Activated CD4-positive, alpha-beta T cell treated with anti-CD3 and anti-CD28 coated beads, Interleukin-2, Interleukin-6, amounts not matched to agents 100 ng/mL and 50 ng/mL, durations not matched to agents 16 hours and 8 hours (primary cell): ENCODE results near the gene PCSK9.
"Not testable (repeated sequence)": the region's sequence is repeated elsewhere in the genome, so short reads cannot be mapped to it uniquely, and the experiment has no call there.

Source experiments
- DNase-seq: peaks from one replicate; pipeline ENCODE4 v3.0.0-alpha.2; 2020

The PCSK9 gene

GRCh38 chr1:55081905-55082296 is 42.6 kb downstream of the PCSK9 start:
- no peak for DNase-seq

GRCh38 chr1:55084257-55084656 is 44.9 kb downstream of the PCSK9 start:
- no peak for DNase-seq

DNA sequence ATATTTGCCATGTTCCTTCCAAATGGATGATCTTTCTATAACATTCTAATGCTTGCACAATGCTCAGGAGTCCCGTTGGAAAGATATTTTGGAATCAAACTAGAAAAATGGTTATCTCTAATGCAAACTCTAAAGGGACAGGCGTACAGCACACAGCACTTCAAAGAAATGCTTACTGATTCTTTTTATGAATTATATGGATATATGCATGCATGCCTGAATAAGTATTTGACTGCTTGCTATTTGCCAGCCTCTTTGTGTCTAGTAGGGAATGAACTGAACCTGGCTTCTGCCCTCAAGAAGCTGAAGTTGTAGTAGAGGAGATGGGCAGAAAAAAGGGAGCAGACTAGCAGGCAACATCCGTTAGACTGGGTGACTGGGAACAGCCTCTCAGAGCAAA is 48.1 kb downstream of the PCSK9 start:
- no peak for DNase-seq

GRCh38 chr1:55088413-55088812 is 49.1 kb downstream of the PCSK9 start:
- DNase-seq: peak; percentile 22

DNA sequence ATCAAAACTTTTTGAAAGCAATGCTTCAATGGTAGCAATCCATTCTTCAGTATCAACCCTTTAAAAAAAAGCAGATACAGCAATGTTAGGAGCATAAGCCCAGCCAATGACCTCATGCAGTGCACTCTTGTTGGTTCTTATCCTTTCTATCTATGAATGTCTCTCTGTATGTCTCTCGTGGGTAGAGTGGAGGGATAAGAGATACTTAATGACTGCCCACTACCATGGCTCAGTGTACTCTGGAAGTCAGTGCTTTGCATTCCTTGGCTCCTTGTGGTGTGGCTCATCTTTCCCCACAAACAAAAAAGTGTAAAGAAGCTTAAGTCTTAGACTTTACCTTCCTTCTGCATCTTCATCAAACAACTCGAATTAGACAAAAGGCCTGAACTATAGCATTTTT is 50.3 kb downstream of the PCSK9 start:
- DNase-seq: no peak

GRCh38 chr1:55092475-55092874 is 53.1 kb downstream of the PCSK9 start:
- no peak for DNase-seq

GRCh38 chr1:55095095-55095494 is 55.7 kb downstream of the PCSK9 start:
- no peak for DNase-seq

DNA sequence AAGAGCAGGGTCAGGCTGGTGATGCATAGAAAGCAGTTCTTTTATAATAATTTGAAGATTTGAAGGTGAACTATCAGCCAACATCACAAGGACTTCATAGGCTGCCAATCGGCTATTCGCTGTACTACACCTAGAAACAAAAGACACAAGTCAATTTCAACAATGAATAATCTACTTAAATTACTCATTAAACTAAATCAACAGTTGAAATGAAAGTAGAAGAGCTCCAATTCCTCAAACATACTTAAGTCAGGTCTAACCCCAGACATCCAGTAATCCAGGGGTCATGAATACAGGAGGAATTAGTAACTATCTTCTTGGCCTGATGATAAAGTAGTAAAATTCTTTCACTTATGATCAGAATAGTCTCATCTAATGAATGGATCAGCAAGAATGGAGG is 64.5 kb downstream of the PCSK9 start:
- DNase-seq: no peak

DNA sequence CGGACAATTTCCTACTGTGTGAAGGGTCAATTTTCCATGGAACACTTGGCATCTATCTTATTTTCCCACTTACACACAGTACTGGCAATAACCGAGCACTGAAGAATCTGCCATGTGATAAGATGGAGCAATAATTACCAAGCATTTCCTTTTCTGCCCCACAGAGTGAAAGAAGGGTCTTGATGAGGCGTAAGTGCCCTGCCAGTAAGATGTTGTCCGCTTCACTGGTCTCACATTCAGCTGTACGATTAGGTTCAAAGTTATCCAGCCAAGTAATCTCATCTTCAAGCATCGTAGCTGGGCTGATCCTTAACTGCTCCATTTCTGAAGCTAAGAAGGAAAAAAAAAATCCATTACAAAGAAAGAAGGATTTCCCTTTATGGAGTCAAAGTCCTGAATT is 67.8 kb downstream of the PCSK9 start:
- DNase-seq: no peak

GRCh38 chr1:55109005-55109404 is 69.7 kb downstream of the PCSK9 start:
- DNase-seq: not testable (repeated sequence)
